IMR-90 (cell line): ENCODE data around the gene PLSCR2. TPM values are rescaled to one million over a fixed set of nuclear protein-coding genes. Genes with fewer than 3 reads are reported as not detected.

Experiments
- ATAC-seq: fragments of 200-7000 bp; cut with Tn5 transposase; 2 replicates; pipeline ENCODE4 v1.9.1; 2020; ENCODE audit warnings: low read depth, mild to moderate bottlenecking, moderate library complexity
- BruUV-seq: library from RNA; stranded (reverse); fragments of 400-500 nt; replicated peaks from 2 replicates; lab custom pipeline; 2021; lab: Mats Ljungman, UMichigan
- CTCF ChIA-PET: fragments of 300-600 bp; formaldehyde crosslinking; extraction: SDS; loops from one replicate; lab custom pipeline; 2021; ENCODE audit warnings: antibody characterized with exemption; lab: Yijun Ruan, JAX
- POLR2A ChIA-PET: fragments of 300-600 bp; sonication (Branson Sonifier 250); formaldehyde crosslinking; loops from one replicate; lab custom pipeline; 2022; ENCODE audit warnings: antibody characterized with exemption; ENCODE audit not compliant: unreplicated experiment; lab: Charles Lee
- DNase-seq: peaks from one replicate; pipeline ENCODE4 v3.0.0; 2013
- H2AFZ ChIP-seq: replicated peaks from 2 replicates; pipeline ENCODE3; 2013; ENCODE audit warnings: low read length, mild to moderate bottlenecking; ENCODE audit not compliant: poor library complexity
- H2AK5ac ChIP-seq: 2 replicates; pipeline ENCODE4 v1.6.1; 2013; ENCODE audit warnings: low read depth, low read length, inconsistent platforms
- H2AK9ac ChIP-seq: replicated peaks from 2 replicates; pipeline ENCODE3; 2013; ENCODE audit warnings: mild to moderate bottlenecking, low read depth, low read length, moderate library complexity; ENCODE audit not compliant: poor library complexity
- H2BK120ac ChIP-seq: 2 replicates; pipeline ENCODE4 v1.6.1; 2013; ENCODE audit warnings: low read depth, low read length, inconsistent platforms
- H2BK15ac ChIP-seq: 3 replicates; pipeline ENCODE4 v1.6.1; 2013; ENCODE audit warnings: low read depth, low read length, inconsistent platforms
- H2BK20ac ChIP-seq: 2 replicates; pipeline ENCODE4 v1.6.1; 2013; ENCODE audit warnings: low read depth, mild to moderate bottlenecking, inconsistent platforms, low read length, moderate library complexity
- H2BK5ac ChIP-seq: 2 replicates; pipeline ENCODE4 v1.6.1; 2013; ENCODE audit warnings: mild to moderate bottlenecking, low read depth, low read length, inconsistent platforms; ENCODE audit not compliant: poor library complexity, severe bottlenecking
- H3K14ac ChIP-seq: replicated peaks from 2 replicates; pipeline ENCODE4 v1.6.1; 2013; ENCODE audit warnings: low read depth, low read length, inconsistent platforms
- H3K18ac ChIP-seq: 2 replicates; pipeline ENCODE4 v1.6.1; 2013; ENCODE audit warnings: low read depth, low read length, control low read depth
- H3K23ac ChIP-seq: 2 replicates; pipeline ENCODE4 v1.6.1; 2013; ENCODE audit warnings: low read depth, low read length, inconsistent platforms
- H3K27ac ChIP-seq: 2 replicates; pipeline ENCODE4 v1.5.1; 2013; ENCODE audit warnings: mild to moderate bottlenecking, control low read depth, low read length; ENCODE audit not compliant: insufficient read depth
- H3K27me3 ChIP-seq: 2 replicates; pipeline ENCODE4 v1.6.1; 2013; ENCODE audit warnings: low read length; ENCODE audit not compliant: control insufficient read depth, insufficient read depth
- H3K36me3 ChIP-seq: 2 replicates; pipeline ENCODE4 v1.6.1; 2013; ENCODE audit warnings: low read length, mixed read lengths; ENCODE audit not compliant: control insufficient read depth, insufficient read depth
- H3K4ac ChIP-seq: 2 replicates; pipeline ENCODE4 v1.6.1; 2013; ENCODE audit warnings: low read depth, low read length, inconsistent platforms
- H3K4me1 ChIP-seq: 2 replicates; pipeline ENCODE4 v1.6.1; 2013; ENCODE audit warnings: low read length, mixed read lengths; ENCODE audit not compliant: control insufficient read depth, insufficient read depth
- H3K4me2 ChIP-seq: 2 replicates; pipeline ENCODE4 v1.6.1; 2013; ENCODE audit warnings: low read depth, mild to moderate bottlenecking, control low read depth, low read length, moderate library complexity
- H3K4me3 ChIP-seq: 2 replicates; pipeline ENCODE4 v1.5.1; 2013; ENCODE audit warnings: low read depth, mild to moderate bottlenecking, control low read depth, low read length, moderate library complexity; ENCODE audit not compliant: insufficient read depth
- H3K56ac ChIP-seq: 2 replicates; pipeline ENCODE4 v1.6.1; 2013; ENCODE audit warnings: low read length, inconsistent platforms; ENCODE audit not compliant: insufficient read depth; ENCODE audit errors: extremely low read depth
- H3K79me1 ChIP-seq, 2 experiments: 2 replicates each; pipeline ENCODE4 v1.6.1; 2013; ENCODE audit warnings: low read length in 2 of 2, inconsistent platforms in 1 of 2, low read depth in 1 of 2
- H3K9ac ChIP-seq: 2 replicates; pipeline ENCODE4 v1.6.1; 2013; ENCODE audit warnings: low read depth, low read length, control low read depth
- H3K9me1 ChIP-seq: 2 replicates; pipeline ENCODE4 v1.6.1; 2013; ENCODE audit warnings: low read length, inconsistent platforms; ENCODE audit not compliant: insufficient read depth
- H3K9me3 ChIP-seq: 2 replicates; pipeline ENCODE4 v1.6.1; 2013; ENCODE audit warnings: low read length; ENCODE audit not compliant: control insufficient read depth, insufficient read depth
- H4K20me1 ChIP-seq: 2 replicates; pipeline ENCODE4 v1.6.1; 2013; ENCODE audit warnings: low read length, inconsistent platforms; ENCODE audit not compliant: insufficient read depth
- H4K5ac ChIP-seq: 2 replicates; pipeline ENCODE4 v1.6.1; 2013; ENCODE audit warnings: mild to moderate bottlenecking, low read depth, low read length, control low read depth
- H4K8ac ChIP-seq, 2 experiments: 2 replicates each; pipeline ENCODE4 v1.6.1; 2013; ENCODE audit warnings: low read depth in 2 of 2, low read length in 2 of 2, control low read depth in 1 of 2, inconsistent platforms in 1 of 2
- H4K91ac ChIP-seq: 2 replicates; pipeline ENCODE4 v1.6.1; 2013; ENCODE audit warnings: low read depth, low read length, inconsistent platforms; ENCODE audit not compliant: insufficient read depth
- BHLHE40 ChIP-seq: fragments of 150-350 bp; IDR thresholded peaks from 2 replicates; pipeline ENCODE4 v1.6.1; 2016; ENCODE audit warnings: mild to moderate bottlenecking, low read depth, low read length
- CEBPB ChIP-seq: IDR thresholded peaks from 2 replicates; pipeline ENCODE4 v1.6.1; 2012; ENCODE audit warnings: low read depth, low read length, improper control_type of control experiment
- CHD1 ChIP-seq: IDR thresholded peaks from 2 replicates; pipeline ENCODE4 v1.6.1; 2012; ENCODE audit warnings: low read depth, low read length, improper control_type of control experiment
- ELK1 ChIP-seq: fragments of 150-350 bp; IDR thresholded peaks from 2 replicates; pipeline ENCODE4 v1.6.1; 2016; ENCODE audit warnings: low read depth, mild to moderate bottlenecking, low read length, moderate library complexity, borderline replicate concordance
- FOS ChIP-seq: fragments of 150-350 bp; IDR thresholded peaks from 2 replicates; pipeline ENCODE4 v1.6.1; 2016; ENCODE audit warnings: low read depth, low read length
- MAFK ChIP-seq: IDR thresholded peaks from 2 replicates; pipeline ENCODE4 v1.6.1; 2012; ENCODE audit warnings: low read depth, low read length, improper control_type of control experiment
- MAZ ChIP-seq: IDR thresholded peaks from 2 replicates; pipeline ENCODE4 v1.6.1; 2012; ENCODE audit warnings: low read depth, mild to moderate bottlenecking, low read length, improper control_type of control experiment, moderate library complexity, borderline replicate concordance
- MXI1 ChIP-seq: IDR thresholded peaks from 2 replicates; pipeline ENCODE4 v1.6.1; 2012; ENCODE audit warnings: low read depth, mild to moderate bottlenecking, low read length, moderate library complexity, borderline replicate concordance
- NFE2L2 ChIP-seq: fragments of 150-350 bp; IDR thresholded peaks from 2 replicates; pipeline ENCODE4 v1.6.1; 2016; ENCODE audit warnings: low read depth, mild to moderate bottlenecking, low read length
- POLR2A ChIP-seq: IDR thresholded peaks from 2 replicates; pipeline ENCODE4 v1.6.1; 2012; ENCODE audit warnings: mild to moderate bottlenecking, low read depth, low read length
- RAD21 ChIP-seq: IDR thresholded peaks from 2 replicates; pipeline ENCODE4 v1.6.1; 2012; ENCODE audit warnings: low read length, improper control_type of control experiment
- RCOR1 ChIP-seq: IDR thresholded peaks from 2 replicates; pipeline ENCODE4 v1.6.1; 2012; ENCODE audit warnings: mild to moderate bottlenecking, low read length, improper control_type of control experiment; ENCODE audit not compliant: insufficient replicate concordance
- RFX5 ChIP-seq: IDR thresholded peaks from 2 replicates; pipeline ENCODE4 v1.8.0; 2012; ENCODE audit warnings: low read depth, mild to moderate bottlenecking, low read length, moderate library complexity
- SMC3 ChIP-seq: fragments of 150-350 bp; IDR thresholded peaks from 2 replicates; pipeline ENCODE4 v1.6.1; 2016; ENCODE audit warnings: low read depth, mild to moderate bottlenecking, antibody characterized with exemption, low read length, moderate library complexity
- dilution Hi-C: fragments of 300-500 bp; cut with HindIII; formaldehyde crosslinking; loops from one replicate; pipeline ENCODE4 v1.14.3; 2018; ENCODE audit warnings: low sequenced_read_pairs; ENCODE audit not compliant: unreplicated experiment
- in situ Hi-C: fragments of 300-500 bp; cut with MboI; formaldehyde crosslinking; loops from 3 replicates; pipeline ENCODE4 v1.14.3; 2019; ENCODE audit warnings: low sequenced_read_pairs, inconsistent platforms, mixed read lengths
- intact Hi-C: fragments of 100-400 bp; cut with micrococcal nuclease; formaldehyde crosslinking; loops from 2 replicates; pipeline ENCODE4 v1.10.0; 2022
- polyA plus RNA-seq, 3 experiments: library from polyadenylated mRNA; depleted of rRNA; stranded (reverse); fragments of >200 nt; gene quantifications; 2 replicates each; pipeline ENCODE4 v1.2.3, GENCODE V29; 2012; ENCODE audit warnings: low replicate concordance in 1 of 3
- total RNA-seq: library from RNA; depleted of rRNA; stranded (reverse); fragments of >200 nt; gene quantifications from 2 replicates; pipeline ENCODE4 v1.2.3, GENCODE V29; 2012
- TF ChIP-seq, protein P1 (sequence below): fragments of 150-350 bp; IDR thresholded peaks from 2 replicates; pipeline ENCODE4 v1.6.1; 2017; ENCODE audit warnings: mild to moderate bottlenecking, antibody characterized with exemption, low read length, low read depth
- TF ChIP-seq, protein P2 (sequence below): conservative IDR thresholded peaks from 2 replicates; pipeline ENCODE4 v1.5.1; 2012; ENCODE audit warnings: mild to moderate bottlenecking, low read depth, low read length, improper control_type of control experiment

The PLSCR2 gene
- total and polyA plus RNA-seq, 2 of the 4 experiments (the other 2 are of a cell fraction), result not detected

DNA sequence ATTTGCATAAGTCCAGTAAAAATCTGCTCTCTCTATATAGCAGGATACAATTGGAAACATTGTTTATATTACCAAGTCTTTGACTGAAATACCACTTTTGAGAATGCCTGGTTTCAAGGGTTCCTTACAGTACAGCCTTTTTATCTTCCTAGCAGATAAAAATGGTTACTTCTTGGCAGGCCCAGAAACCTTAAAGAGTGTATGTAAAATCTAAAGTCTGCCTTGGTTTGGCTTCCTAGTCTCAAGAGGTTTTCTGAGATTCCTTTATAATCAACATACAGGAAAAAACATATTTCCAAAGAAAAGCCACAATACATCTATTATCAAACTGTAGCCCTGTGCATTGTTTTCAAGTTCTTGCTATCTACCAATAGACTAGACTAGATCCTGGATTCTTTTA is 84.6 kb downstream of the PLSCR2 start:
- POLR2A ChIA-PET, result no interaction called here
- Histone ChIP-seq H2BK120ac (no peak overlapping the region), H3K27me3 (no peaks in the 10 kb centered on the region; the same call in 1 of the 2 replicates), H2AK5ac (no peak overlapping the region), H3K79me1 (no peaks in the 10 kb centered on the region), H4K20me1 (no peaks in the 10 kb centered on the region), H3K14ac (no peak overlapping the region), H3K18ac (no peak overlapping the region), H3K27ac (no peak overlapping the region), H2BK5ac (no peak overlapping the region), H2AK9ac (no peak overlapping the region), H3K4me3 (no peak overlapping the region), H2BK15ac (no peak overlapping the region), H3K36me3 (no peaks in the 10 kb centered on the region), H2AFZ (no peak overlapping the region), H4K8ac (no peak overlapping the region), H3K56ac (no peak overlapping the region), H3K9ac (no peak overlapping the region), H3K9me3 (no peaks in the 10 kb centered on the region), H3K4ac (no peak overlapping the region), H3K4me1 (no peaks in the 10 kb centered on the region; the same call in 1 of the 2 replicates), H3K4me2 (no peak overlapping the region), H4K91ac (no peak overlapping the region), H3K9me1 (no peaks in the 10 kb centered on the region; the same call in 1 of the 2 replicates), H2BK20ac (no peak overlapping the region), H4K5ac (no peak overlapping the region), H3K23ac (no peak overlapping the region)
- no TSS peak for BruUV-seq
- intact Hi-C loops (no loop called here), in situ Hi-C loops (no loop called here), dilution Hi-C loops (no loop called here)
- TF ChIP-seq RCOR1, result no peak
- no peak for TF ChIP-seq CEBPB
- no peak for TF ChIP-seq CHD1
- no peak for TF ChIP-seq FOS
- TF ChIP-seq MAFK, result no peak
- no peak for TF ChIP-seq MAZ
- TF ChIP-seq, protein P1, sequence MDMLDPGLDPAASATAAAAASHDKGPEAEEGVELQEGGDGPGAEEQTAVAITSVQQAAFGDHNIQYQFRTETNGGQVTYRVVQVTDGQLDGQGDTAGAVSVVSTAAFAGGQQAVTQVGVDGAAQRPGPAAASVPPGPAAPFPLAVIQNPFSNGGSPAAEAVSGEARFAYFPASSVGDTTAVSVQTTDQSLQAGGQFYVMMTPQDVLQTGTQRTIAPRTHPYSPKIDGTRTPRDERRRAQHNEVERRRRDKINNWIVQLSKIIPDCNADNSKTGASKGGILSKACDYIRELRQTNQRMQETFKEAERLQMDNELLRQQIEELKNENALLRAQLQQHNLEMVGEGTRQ, result no peak
- TF ChIP-seq RFX5, result no peak
- TF ChIP-seq ELK1, result no peak
- TF ChIP-seq, protein P2, sequence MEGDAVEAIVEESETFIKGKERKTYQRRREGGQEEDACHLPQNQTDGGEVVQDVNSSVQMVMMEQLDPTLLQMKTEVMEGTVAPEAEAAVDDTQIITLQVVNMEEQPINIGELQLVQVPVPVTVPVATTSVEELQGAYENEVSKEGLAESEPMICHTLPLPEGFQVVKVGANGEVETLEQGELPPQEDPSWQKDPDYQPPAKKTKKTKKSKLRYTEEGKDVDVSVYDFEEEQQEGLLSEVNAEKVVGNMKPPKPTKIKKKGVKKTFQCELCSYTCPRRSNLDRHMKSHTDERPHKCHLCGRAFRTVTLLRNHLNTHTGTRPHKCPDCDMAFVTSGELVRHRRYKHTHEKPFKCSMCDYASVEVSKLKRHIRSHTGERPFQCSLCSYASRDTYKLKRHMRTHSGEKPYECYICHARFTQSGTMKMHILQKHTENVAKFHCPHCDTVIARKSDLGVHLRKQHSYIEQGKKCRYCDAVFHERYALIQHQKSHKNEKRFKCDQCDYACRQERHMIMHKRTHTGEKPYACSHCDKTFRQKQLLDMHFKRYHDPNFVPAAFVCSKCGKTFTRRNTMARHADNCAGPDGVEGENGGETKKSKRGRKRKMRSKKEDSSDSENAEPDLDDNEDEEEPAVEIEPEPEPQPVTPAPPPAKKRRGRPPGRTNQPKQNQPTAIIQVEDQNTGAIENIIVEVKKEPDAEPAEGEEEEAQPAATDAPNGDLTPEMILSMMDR, result no peak
- TF ChIP-seq POLR2A, result no peak
- TF ChIP-seq RAD21, result no peak
- TF ChIP-seq BHLHE40, result no peak
- no peak for TF ChIP-seq NFE2L2
- TF ChIP-seq SMC3, result no peak
- TF ChIP-seq MXI1, result no peak
- DNase-seq, result no peak
- CTCF ChIA-PET, result no interaction called here
- ATAC-seq, result no peak
